ENCODE measurements around the gene ZPBP.
"Not testable (repeated sequence)": the region's sequence is repeated elsewhere in the genome, so short reads cannot be mapped to it uniquely, and the experiment has no call there.

The ZPBP gene

DNA sequence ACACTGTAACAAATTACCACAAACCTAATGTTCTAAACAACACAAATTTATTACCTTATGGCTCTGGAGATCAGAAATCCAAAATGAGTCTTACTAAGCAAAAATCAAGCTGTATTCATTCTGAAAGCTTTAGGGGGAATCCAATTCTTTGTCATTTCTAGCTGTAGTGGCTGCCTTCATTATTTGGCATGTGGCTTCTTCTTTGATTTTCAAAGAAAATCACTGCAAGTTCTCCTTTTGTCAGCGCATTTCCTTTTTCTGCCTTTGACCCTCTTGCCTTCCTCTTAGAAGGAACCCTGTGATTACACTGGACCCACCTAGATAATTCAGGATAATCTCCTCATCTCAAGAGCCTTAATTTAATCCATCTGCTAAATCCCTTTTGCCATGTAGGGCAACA is 36.9 kb downstream of the ZPBP start:
- in situ Hi-C loops (cut with MboI; ENCODE audit: low sequenced_read_pairs) = no loop called here

DNA sequence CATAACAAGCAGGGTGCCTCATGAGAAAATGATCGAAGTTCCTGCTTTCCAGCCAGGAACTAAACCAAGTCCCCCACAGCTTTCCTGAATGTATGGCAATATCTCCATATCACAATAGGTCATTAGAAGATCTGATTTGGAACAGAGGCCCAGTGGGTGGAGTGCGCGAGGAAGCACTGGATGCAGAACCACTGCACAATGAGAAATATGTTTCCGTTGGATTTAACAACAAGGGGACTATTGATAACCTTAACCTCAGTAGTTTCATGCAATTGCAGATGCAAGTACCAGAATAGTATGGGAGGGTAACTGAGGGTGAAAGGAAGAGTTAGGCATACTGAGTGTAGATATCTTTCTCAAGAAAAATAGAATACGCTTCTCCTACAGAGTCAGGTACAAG is 45.3 kb downstream of the ZPBP start:
- in situ Hi-C loops (cut with MboI; ENCODE audit: low sequenced_read_pairs) = no loop called here

DNA sequence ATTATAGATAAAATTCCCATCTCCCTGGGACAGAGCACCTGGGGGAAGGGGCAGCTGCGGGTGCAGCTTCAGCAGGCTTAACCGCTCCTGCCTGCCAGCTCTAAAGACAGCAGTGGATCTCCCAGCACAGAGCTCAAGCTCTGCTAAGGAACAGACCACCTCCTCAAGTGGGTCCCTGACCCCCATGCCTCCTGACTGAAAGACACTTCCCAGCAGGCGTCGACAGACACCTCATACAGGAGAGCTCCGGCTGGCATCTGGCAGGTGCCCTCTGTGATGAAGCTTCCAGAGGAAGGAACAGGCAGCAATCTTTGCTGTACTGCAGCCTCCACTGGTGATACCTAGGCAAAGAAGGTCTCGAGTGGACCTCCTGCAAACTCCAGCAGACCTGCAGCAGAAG is 51.9 kb downstream of the ZPBP start:
- in situ Hi-C loops (cut with MboI; ENCODE audit: low sequenced_read_pairs) = not testable (repeated sequence)

DNA sequence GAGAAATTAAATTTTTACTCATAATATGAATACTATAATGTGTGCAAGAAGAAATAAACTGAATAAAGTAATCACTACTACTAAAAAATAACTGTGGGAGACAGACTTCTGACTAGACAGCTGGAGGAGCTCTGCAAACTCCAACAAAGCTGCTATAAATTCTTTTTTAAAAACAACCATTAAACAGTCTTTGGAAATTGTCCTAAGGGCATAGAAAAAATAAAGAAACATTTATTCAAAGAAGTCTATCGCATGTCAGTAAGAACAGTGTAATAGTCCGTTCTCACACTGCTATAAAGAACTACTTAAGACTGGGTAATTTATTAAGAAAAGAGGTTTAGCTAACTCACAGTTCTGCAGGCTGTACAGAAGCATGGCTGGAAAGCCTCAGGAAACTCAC is 56.0 kb downstream of the ZPBP start:
- in situ Hi-C loops (cut with MboI; ENCODE audit: low sequenced_read_pairs) = no loop called here

DNA sequence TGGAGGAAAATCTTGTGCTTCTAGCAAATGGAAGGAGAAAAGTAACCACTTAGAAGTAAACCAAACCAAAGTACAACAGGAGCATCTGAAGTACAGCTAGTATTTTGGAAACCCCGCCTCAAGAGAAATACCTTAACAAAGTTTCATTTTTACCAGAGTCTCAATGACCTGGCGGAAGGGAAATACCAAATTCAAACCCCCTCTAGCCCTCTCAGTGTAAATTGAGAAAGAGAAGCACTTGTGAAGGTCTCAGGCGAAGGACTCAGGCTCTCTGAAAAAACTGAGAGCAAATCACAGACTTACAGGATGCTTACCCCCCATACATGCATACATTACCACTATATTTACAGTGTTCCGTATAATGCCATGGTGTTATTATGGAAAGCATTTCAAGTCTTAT is 70.1 kb downstream of the ZPBP start:
- in situ Hi-C loops (cut with MboI; ENCODE audit: low sequenced_read_pairs) = no loop called here

DNA sequence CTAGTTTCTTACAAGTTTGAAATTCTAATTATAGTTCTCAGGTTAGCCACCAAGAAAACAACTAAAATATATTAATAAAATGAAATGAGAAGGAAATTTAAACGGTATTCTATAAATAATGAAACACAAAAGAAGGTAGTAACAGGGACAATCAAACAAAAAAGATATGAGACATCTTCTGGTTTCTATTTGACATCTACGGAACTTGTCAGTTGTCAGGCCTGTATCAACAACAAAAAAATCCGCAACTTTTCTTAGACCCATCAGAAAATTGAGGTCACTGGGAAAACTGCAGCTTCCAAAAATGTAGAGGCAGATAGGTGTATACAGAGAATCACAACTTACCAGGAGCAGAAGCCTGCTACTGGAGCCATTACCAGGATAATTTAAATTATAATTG is 70.6 kb downstream of the ZPBP start:
- in situ Hi-C loops (cut with MboI; ENCODE audit: low sequenced_read_pairs) = no loop called here

DNA sequence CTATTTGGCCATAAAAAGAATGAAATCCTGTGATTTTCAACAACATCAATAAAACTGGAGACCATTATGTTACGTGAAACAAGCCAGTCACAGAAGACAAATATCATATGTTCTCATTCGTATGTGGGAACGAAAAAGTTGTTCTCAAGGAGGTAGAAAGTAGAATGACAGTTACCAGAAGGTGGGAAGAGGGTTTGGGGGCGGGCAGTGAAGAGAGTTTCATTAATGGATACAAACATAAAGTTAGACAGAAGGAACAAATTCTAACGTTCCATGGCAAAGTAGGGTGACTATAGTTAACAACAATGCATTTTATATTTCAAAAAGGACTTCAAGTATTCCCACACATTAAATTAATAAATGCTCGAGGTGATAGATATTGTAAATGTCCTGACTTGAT is 97.4 kb downstream of the ZPBP start:
- in situ Hi-C loops (cut with MboI; ENCODE audit: low sequenced_read_pairs) = no loop called here

DNA sequence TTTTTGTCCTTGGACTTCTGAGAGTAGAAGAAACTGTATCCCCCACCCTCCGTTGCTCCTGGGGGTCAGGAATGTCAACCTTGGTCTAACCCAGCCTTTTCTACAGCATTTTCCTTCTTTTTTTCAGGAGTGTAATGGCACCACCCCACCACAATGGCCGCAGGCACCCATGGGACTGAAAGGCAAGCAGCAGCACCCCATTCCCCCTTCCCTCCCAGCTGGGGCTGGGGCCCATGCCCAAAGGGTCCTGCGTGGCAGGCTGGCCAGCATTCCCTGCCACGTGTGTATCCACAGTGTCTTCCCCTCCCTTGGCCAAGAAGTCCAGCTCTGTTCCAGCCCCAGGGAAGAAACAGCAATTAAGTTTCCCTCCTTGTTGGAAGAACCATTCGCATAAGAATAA is 106.9 kb downstream of the ZPBP start:
- in situ Hi-C loops (cut with MboI; ENCODE audit: low sequenced_read_pairs) = no loop called here

DNA sequence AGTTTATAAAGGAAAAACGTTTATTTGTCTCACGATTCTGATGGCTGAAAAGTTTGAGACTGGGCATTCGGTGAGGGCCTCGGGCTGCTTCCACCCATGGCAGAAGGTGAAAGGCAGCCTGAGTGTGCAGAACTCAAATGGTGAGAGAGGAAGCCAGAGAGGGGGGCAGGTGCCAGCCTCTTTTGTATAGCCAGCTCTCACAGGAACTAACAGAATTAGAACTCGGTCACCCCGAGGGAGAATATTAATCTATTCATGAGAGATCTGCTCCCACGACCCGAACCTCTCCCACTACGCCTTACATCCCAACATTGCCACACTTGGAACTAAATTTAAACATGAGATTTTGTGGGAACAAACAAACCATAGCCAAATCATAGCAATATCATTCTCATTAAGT is 112.6 kb downstream of the ZPBP start:
- in situ Hi-C loops (cut with MboI; ENCODE audit: low sequenced_read_pairs) = no loop called here

DNA sequence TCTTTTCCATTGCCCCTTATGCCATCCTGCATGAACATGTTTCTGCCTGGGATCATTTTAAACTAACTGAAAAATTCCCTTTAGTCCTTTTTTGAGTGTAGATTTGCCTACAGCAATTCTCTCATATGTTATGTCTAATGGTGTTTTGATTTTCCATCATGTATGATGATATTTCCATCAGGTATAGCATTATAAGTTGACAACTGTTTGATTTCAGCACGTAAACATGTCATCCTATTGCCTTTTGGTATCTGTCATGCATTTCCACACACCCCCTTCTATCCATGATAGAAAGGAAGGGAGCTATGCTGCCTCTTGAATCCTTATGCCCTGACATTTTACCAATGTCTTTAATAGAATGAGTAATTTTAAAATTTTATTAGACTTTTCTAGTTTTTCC is 116.8 kb downstream of the ZPBP start:
- in situ Hi-C loops (cut with MboI; ENCODE audit: low sequenced_read_pairs) = no loop called here

DNA sequence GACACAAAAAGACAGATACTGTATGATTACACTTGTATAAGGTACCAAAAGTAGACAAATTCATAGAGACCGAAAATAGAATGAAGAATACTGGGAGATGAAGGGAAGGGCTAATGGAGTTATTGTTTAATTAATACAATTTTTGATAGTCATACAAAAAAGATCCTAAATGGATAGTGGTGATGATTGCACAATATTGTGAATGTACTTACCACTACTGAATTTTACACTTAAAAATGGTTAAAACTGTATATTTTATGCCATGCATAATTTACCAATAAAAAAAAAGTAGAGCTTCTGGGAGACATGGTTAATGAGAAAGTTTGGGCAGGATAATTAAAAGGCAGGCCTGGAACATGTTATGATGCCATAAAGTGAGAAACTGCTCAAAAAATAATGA is 119.0 kb downstream of the ZPBP start:
- in situ Hi-C loops (cut with MboI; ENCODE audit: low sequenced_read_pairs) = no loop called here

DNA sequence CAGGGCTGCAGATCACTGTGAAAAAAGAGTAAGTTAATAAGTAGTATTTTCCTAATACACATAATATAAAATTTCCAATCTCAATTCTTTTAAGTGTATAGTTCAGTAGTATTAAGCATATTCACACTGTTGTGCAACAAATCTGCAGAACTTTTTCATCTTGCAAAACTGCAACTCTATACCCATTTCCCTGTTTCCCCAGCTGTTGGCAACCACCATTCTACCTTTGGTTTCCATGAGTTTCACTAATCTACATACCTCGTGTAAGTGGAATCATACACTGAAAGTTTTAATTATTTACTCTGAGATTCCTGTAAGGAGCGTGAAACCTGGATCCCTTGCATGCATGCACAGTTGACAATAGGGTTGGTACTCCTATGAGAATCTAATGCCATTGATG is 155.4 kb downstream of the ZPBP start:
- in situ Hi-C loops (cut with MboI; ENCODE audit: low sequenced_read_pairs) = no loop called here

DNA sequence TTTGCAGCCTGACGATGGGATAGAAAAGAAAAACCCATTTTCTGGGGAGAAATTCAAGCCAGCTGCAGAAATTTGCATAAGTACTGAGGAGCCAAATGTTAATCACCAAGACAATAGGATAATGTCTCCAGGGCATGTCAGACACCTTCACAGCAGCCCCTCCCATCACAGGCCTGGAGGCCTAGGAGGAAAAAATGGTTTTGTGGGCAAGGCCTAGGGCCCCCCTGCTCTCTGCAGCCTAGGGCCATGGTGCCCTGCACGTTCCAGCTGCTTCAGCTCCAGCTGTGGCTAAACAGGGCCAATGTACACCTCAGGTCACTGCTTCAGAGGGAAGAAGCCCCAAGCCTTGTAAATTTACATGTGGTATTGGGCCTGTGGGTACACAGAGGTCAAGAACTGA is 161.4 kb downstream of the ZPBP start:
- in situ Hi-C loops (cut with MboI; ENCODE audit: low sequenced_read_pairs) = no loop called here

DNA sequence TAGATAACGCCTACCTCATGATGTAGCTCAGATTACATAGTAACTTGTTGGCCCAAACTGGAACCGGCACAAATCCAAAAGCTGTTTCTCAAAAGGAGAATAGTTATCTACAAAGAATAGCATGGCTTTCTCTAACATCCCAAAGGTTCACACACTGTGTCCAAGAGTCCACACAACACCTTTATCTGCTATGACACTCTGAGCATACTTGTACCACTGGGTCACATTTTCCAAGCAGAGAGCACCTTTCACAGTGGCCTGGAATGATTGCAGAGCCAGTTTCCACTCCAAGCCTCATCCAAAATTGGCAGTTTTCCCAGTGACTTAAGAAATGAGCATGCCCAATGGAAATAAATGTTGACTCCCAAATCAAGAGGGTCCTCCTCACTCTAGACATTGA is 164.3 kb downstream of the ZPBP start:
- in situ Hi-C loops (cut with MboI; ENCODE audit: low sequenced_read_pairs) = no loop called here

DNA sequence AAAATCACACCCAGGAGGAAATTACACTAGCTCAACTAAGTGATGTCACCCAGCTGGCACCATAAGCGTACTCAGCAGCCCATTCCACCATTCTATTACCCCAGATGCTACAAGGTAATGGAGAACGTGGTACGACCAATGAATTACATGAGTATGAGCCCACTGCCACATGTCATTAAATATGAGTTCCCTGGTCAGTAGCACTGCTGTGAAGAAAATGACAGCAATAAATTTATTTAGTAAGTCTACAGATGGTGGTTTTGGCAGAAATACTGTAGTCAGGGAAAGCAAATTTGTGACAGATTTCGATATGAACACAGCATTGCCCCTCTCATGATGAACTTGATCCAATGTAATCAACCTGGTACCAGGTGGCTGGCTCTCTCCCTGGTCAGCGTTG is 165.4 kb downstream of the ZPBP start:
- in situ Hi-C loops (cut with MboI; ENCODE audit: low sequenced_read_pairs) = no loop called here

DNA sequence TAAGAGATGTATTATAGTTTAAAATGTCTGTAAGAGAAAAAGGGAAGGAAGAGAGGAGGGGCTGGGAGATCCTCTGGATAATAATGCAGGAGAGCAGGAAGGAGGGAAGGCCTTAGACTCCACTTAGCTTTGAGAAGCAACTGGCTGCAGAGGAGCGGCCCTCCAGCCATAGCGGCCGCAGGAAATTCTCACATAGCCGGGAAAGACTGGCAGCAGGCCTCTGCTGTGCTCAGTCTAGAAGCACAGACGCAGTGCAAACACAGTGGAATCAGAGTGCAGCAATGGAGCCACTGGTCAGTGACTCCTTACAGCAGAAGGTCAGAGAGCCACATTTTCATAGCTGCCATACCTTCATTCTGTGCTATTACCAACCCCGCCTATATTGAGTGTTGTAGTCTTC is 166.3 kb downstream of the ZPBP start:
- in situ Hi-C loops (cut with MboI; ENCODE audit: low sequenced_read_pairs) = no loop called here

DNA sequence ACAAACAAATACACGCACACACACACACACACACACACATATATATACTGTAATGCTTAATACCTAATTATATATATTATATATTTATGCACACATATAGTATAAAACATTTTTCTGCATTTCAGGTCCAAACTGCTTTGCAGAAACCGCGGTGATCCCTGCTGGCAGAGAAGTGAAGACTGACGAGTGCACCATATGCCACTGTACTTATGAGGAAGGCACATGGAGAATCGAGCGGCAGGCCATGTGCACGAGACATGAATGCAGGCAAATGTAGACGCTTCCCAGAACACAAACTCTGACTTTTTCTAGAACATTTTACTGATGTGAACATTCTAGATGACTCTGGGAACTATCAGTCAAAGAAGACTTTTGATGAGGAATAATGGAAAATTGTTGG is 181.1 kb downstream of the ZPBP start:
- in situ Hi-C loops (cut with MboI; ENCODE audit: low sequenced_read_pairs) = no loop called here

DNA sequence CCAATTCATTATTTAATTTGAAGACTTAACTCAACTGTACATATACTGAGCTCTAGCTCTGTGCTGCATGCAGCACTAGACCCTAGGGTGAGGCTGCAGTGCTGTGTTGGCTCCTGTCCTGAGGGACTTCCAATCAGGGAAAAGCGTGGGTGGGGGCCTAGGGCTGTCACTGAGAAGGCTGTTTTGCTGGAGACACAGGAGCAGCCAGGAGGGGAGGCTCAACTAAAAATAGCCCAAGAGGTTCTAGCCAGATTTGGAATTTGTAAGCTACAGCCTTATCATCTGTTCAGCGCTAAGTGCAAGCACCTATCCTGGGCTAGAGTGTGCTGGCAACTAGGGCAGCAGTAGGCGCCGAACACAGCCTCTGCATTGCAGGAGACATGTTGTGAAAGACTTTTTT is 198.5 kb downstream of the ZPBP start:
- in situ Hi-C loops (cut with MboI; ENCODE audit: low sequenced_read_pairs) = no loop called here

DNA sequence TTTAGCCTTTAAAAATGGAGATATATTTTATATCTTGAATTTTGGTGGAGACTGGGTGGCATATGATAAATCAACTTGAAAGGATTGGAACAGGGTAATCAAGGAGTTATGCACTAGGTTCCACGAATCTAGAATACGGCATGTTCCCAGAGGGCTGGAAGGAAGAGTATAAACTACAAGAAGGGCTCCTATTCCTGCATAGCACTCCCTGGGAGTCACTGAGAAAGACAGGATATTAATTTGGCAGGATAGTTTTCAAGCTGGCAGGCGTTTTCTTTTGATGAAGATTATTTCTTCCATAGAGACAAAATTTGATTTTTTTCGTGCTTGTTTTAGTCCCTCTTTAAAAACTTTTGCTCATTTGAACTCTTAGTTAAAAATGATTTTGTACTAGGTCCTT is 199.9 kb downstream of the ZPBP start:
- in situ Hi-C loops (cut with MboI; ENCODE audit: low sequenced_read_pairs) = no loop called here

DNA sequence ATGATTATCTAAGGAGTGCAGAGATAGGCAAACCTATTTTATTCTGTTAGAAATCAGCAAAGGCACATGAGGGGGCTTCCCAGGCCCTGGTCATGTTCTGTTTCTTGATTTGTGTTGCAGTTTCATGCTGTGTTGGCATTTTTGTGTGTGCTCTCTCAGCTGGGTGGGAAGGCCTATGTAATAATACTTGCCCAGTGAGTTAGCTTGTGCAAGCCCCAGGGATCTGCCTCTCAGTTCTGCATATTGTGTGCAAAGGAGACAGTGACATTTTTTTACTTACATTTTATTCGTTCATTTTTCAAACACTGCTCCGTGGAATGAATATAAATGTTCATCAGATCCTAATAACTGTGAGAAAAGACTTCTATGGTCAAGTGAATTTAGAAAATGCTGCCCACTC is 200.6 kb downstream of the ZPBP start:
- in situ Hi-C loops (cut with MboI; ENCODE audit: low sequenced_read_pairs) = no loop called here

Measured in HL-60/S4 (cell line).